CD14-positive monocyte (primary cell): ENCODE results near the gene ANKRD33. TPM values are rescaled to one million over a fixed set of nuclear protein-coding genes. Genes with fewer than 3 reads are reported as not detected.
A peak's percentile ranks its signal among the peaks of the same experiment; 100 is the strongest.

ENCODE experiments used
- DNase-seq, 3 donors: peaks; one replicate each; pipeline ENCODE4 v3.0.0-alpha.2; 2011 to 2022
- H2AFZ ChIP-seq: 2 replicates; pipeline ENCODE4 v1.6.0; 2012; ENCODE audit warnings: mild to moderate bottlenecking, low read depth, low read length, inconsistent platforms; ENCODE audit not compliant: insufficient read depth, poor library complexity, severe bottlenecking
- H3K27ac ChIP-seq, 2 donors: 1 replicate in 1 of 2; 2 replicates in 1 of 2; pipeline ENCODE4 v1.5.1; 2012 to 2013; ENCODE audit warnings: low read length in 2 of 2, control low read depth in 1 of 2, inconsistent platforms in 1 of 2, low read depth in 1 of 2, mild to moderate bottlenecking in 1 of 2
- H3K27me3 ChIP-seq, 2 donors: one replicate each; pipeline versions ENCODE4 v1.6.0 to v1.6.1; 2011 to 2013; ENCODE audit warnings: low read length in 2 of 2; ENCODE audit not compliant: control insufficient read depth in 2 of 2, insufficient read depth in 2 of 2
- H3K36me3 ChIP-seq, 2 donors: replicated peaks in 1 of 2; 1 replicate in 1 of 2; 2 replicates in 1 of 2; pipeline versions ENCODE4 v1.5.1 to v1.6.1; 2012 to 2013; ENCODE audit warnings: low read length in 2 of 2, control low read depth in 1 of 2, inconsistent platforms in 1 of 2, mild to moderate bottlenecking in 1 of 2; ENCODE audit not compliant: insufficient read depth in 2 of 2, control insufficient read depth in 1 of 2
- H3K4me1 ChIP-seq, 2 donors: 1 replicate in 1 of 2; 2 replicates in 1 of 2; pipeline versions ENCODE4 v1.5.1 to v1.6.1; 2012 to 2013; ENCODE audit warnings: low read length in 2 of 2, control low read depth in 1 of 2, inconsistent platforms in 1 of 2, mild to moderate bottlenecking in 1 of 2, moderate library complexity in 1 of 2; ENCODE audit not compliant: insufficient read depth in 2 of 2, control insufficient read depth in 1 of 2
- H3K4me2 ChIP-seq: replicated peaks from 2 replicates; pipeline ENCODE3; 2012; ENCODE audit warnings: low read length, moderate library complexity, mild to moderate bottlenecking; ENCODE audit not compliant: poor library complexity, severe bottlenecking; ENCODE audit errors: extremely low read depth
- H3K4me3 ChIP-seq, 3 experiments: fragments of 200-600 bp in 1 of 3; sonication (generic) in 1 of 3; replicated peaks in 1 of 3; 1 replicate in 2 of 3; 2 replicates in 1 of 3; pipeline ENCODE4 v1.5.1; 2011 to 2013; ENCODE audit warnings: low read length in 3 of 3, mild to moderate bottlenecking in 3 of 3, control low read depth in 2 of 3, low read depth in 2 of 3, inconsistent platforms in 1 of 3, moderate library complexity in 1 of 3
- H3K79me2 ChIP-seq: 2 replicates; pipeline ENCODE4 v1.6.0; 2012; ENCODE audit warnings: mild to moderate bottlenecking, control low read depth, inconsistent platforms, low read length, moderate library complexity; ENCODE audit not compliant: insufficient read depth
- H3K9ac ChIP-seq: 2 replicates; pipeline ENCODE4 v1.6.0; 2017; ENCODE audit warnings: low read length, mild to moderate bottlenecking; ENCODE audit not compliant: insufficient read depth, poor library complexity, severe bottlenecking
- H3K9me3 ChIP-seq, 2 donors: replicated peaks in 1 of 2; 1 replicate in 1 of 2; 2 replicates in 1 of 2; pipeline versions ENCODE4 v1.5.1 to v1.6.1; 2012 to 2013; ENCODE audit warnings: low read length in 2 of 2, control low read depth in 1 of 2; ENCODE audit not compliant: control insufficient read depth in 1 of 2, insufficient read depth in 1 of 2
- H4K20me1 ChIP-seq: 2 replicates; pipeline ENCODE4 v1.6.0; 2012; ENCODE audit warnings: mild to moderate bottlenecking, low read length, control low read depth, moderate library complexity; ENCODE audit not compliant: insufficient read depth
- H3K27ac Mint-ChIP-seq, 7 donors: one replicate each; pipeline ENCODE4 v1.8.0; 2020; ENCODE audit warnings: mild to moderate bottlenecking in 7 of 7, mixed read lengths in 7 of 7, moderate library complexity in 6 of 7, inconsistent platforms in 2 of 7
- H3K27me3 Mint-ChIP-seq, 3 donors: one replicate each; pipeline ENCODE4 v1.8.0; 2021 to 2022; ENCODE audit warnings: low read depth in 3 of 3, mild to moderate bottlenecking in 3 of 3, mixed read lengths in 3 of 3, moderate library complexity in 3 of 3, inconsistent platforms in 1 of 3
- H3K36me3 Mint-ChIP-seq, 2 donors: one replicate each; pipeline ENCODE4 v1.8.0; 2020; ENCODE audit warnings: mixed read lengths in 2 of 2, inconsistent platforms in 1 of 2, mild to moderate bottlenecking in 1 of 2
- H3K4me1 Mint-ChIP-seq: one replicate; pipeline ENCODE4 v1.8.0; 2020; ENCODE audit warnings: mild to moderate bottlenecking, mixed read lengths
- H3K4me3 Mint-ChIP-seq, 2 donors: one replicate each; pipeline ENCODE4 v1.8.0; 2020; ENCODE audit warnings: mild to moderate bottlenecking in 2 of 2, mixed read lengths in 2 of 2, moderate library complexity in 1 of 2
- H3K9me3 Mint-ChIP-seq, 7 donors: one replicate each; pipeline ENCODE4 v1.8.0; 2020 to 2022; ENCODE audit warnings: mixed read lengths in 7 of 7, mild to moderate bottlenecking in 6 of 7, moderate library complexity in 6 of 7, inconsistent platforms in 2 of 7
- WGBS: methylation state at CpG from one replicate; pipeline ENCODE4 v1.1.5; 2013; ENCODE audit warnings: missing lambda C conversion rate; ENCODE audit not compliant: insufficient coverage; 5-methylcytosine and 5-hydroxymethylcytosine counted together
- intact Hi-C, 2 donors: fragments of 100-400 bp; cut with micrococcal nuclease; formaldehyde crosslinking; loops; one replicate each; pipeline versions ENCODE4 v1.15.0 to v1.15.1; 2023
- polyA plus RNA-seq, 3 donors: library from polyadenylated mRNA; depleted of rRNA in 1 of 3; unstranded in 2 of 3; stranded (reverse) in 1 of 3; fragments of 300-500 nt in 2 of 3; fragments of >200 nt in 1 of 3; fragmentation: Illumina TruSeq in 2 of 3; gene quantifications; 1 replicate in 2 of 3; 2 replicates in 1 of 3; pipeline ENCODE4 v1.2.3, GENCODE V29; 2012 to 2021
- TF ChIP-seq, protein P1 (sequence below): fragments of 200-600 bp; IDR thresholded peaks from one replicate; pipeline ENCODE4 v1.8.0; 2022; ENCODE audit warnings: antibody characterized with exemption, mild to moderate bottlenecking

ANKRD33 gene
- polyA plus RNA-seq, 3 donors, result 0.07 TPM; not detected in 2

GRCh38 chr12:51866762-51867161 lies 21.1 kb upstream of the ANKRD33 start:
- 93% methylated on average over 2 of the region's 8 CpGs for WGBS
- Histone ChIP-seq H4K20me1 (no peaks in the 10 kb centered on the region), H3K4me2 (no peak overlapping the region), H3K4me3 (no peak overlapping the region), H2AFZ (no peak overlapping the region), H3K79me2 (no peaks in the 10 kb centered on the region), H3K9me3 (no peaks in the 10 kb centered on the region), H3K27ac (no peak overlapping the region), H3K4me1 (peaks cover 57 to 71% of the 10 kb centered on the region in 2 donors), H3K36me3 (no peaks in the 10 kb centered on the region), H3K9ac (no peak overlapping the region), H3K27me3 (peaks cover 3 to 52% of the 10 kb centered on the region in 2 donors)
- H3K4me1 Mint-ChIP-seq, result peaks cover 57% of the 10 kb centered on the region
- TF ChIP-seq, protein P1, sequence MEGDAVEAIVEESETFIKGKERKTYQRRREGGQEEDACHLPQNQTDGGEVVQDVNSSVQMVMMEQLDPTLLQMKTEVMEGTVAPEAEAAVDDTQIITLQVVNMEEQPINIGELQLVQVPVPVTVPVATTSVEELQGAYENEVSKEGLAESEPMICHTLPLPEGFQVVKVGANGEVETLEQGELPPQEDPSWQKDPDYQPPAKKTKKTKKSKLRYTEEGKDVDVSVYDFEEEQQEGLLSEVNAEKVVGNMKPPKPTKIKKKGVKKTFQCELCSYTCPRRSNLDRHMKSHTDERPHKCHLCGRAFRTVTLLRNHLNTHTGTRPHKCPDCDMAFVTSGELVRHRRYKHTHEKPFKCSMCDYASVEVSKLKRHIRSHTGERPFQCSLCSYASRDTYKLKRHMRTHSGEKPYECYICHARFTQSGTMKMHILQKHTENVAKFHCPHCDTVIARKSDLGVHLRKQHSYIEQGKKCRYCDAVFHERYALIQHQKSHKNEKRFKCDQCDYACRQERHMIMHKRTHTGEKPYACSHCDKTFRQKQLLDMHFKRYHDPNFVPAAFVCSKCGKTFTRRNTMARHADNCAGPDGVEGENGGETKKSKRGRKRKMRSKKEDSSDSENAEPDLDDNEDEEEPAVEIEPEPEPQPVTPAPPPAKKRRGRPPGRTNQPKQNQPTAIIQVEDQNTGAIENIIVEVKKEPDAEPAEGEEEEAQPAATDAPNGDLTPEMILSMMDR, result no peak
- H3K4me3 Mint-ChIP-seq, result no peak overlapping the region
- DNase-seq, result no peak
- H3K36me3 Mint-ChIP-seq, result peaks cover 19 to 24% of the 10 kb centered on the region in 2 donors
- peaks cover 0 to 10% (median 2%) of the 10 kb centered on the region in 7 donors for H3K9me3 Mint-ChIP-seq
- H3K27ac Mint-ChIP-seq, result no peak overlapping the region
- intact Hi-C loops, result no loop called here
- H3K27me3 Mint-ChIP-seq, result peaks cover 44 to 61% (median 55%) of the 10 kb centered on the region in 3 donors

DNA sequence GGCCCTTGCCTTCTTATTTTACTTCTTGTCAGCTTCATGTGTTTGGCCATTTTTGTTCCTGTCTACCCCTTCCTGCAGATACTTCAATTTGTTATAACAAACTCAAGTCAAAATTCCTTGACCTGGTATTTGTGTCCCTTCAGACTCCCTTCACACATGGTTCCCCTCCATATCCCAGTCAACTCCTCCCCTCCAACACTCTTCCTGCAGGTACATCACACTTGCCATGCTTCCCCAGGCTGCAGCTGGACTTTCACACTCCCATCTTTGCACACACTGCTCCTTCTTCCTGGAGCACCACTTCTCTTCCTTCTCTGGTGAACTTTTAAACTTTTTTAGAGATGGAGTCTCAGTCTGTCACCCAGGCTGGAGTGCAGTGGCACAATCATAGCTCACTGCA lies 20.5 kb upstream of the ANKRD33 start:
- Mint-ChIP-seq H3K27me3 (peaks cover 43 to 56% (median 51%) of the 10 kb centered on the region in 3 donors), H3K9me3 (peaks cover 0 to 10% (median 2%) of the 10 kb centered on the region in 7 donors)

More for the DNA sequence above, 20.5 kb upstream of the ANKRD33 start:
- peaks cover 63 to 77% of the 10 kb centered on the region in 2 donors for H3K4me1 ChIP-seq
- Mint-ChIP-seq H3K27ac (peak overlapping the region in 1 of 7 donors; percentile 10), H3K4me3 (peak overlapping the region in 1 of 2 donors; percentile 87), H3K4me1 (peaks cover 63% of the 10 kb centered on the region), H3K36me3 (peaks cover 19 to 20% of the 10 kb centered on the region in 2 donors)
- H4K20me1 ChIP-seq, result no peaks in the 10 kb centered on the region
- no peak overlapping the region for H2AFZ ChIP-seq
- no peaks in the 10 kb centered on the region for H3K36me3 ChIP-seq
- no peak overlapping the region for H3K27ac ChIP-seq
- TF ChIP-seq, protein P1, result no peak
- H3K4me3 ChIP-seq, result no peak overlapping the region
- H3K4me2 ChIP-seq, result no peak overlapping the region
- H3K9me3 ChIP-seq, result no peaks in the 10 kb centered on the region
- DNase-seq, result no peak
- no peaks in the 10 kb centered on the region for H3K79me2 ChIP-seq
- H3K27me3 ChIP-seq, result peaks cover 3 to 46% of the 10 kb centered on the region in 2 donors
- intact Hi-C loops, result no loop called here
- no peak overlapping the region for H3K9ac ChIP-seq
